Heart right ventricle (tissue), 16 donors: ENCODE data around the gene SLC51B. TPM values are rescaled to one million over a fixed set of nuclear protein-coding genes. Genes with fewer than 3 reads are reported as not detected.

Experiments
- ATAC-seq, 8 donors: fragments of 200-7000 bp; cut with Tn5 transposase; one replicate each; pipeline ENCODE4 v1.9.1; 2020; ENCODE audit warnings: mild to moderate bottlenecking in 8 of 8, moderate library complexity in 8 of 8, moderate number of reproducible peaks in 1 of 8
- DNase-seq, 2 donors: peaks; one replicate each; pipeline ENCODE4 v3.0.0-alpha.2; 2020
- H3K27ac ChIP-seq, 10 donors: fragments of 200-600 bp; sonication (generic) in 2 of 10; one replicate each; pipeline versions ENCODE4 v1.5.0 to v1.8.0; 2020 to 2022; ENCODE audit warnings: mild to moderate bottlenecking in 3 of 10
- H3K27me3 ChIP-seq, 7 donors: fragments of 200-600 bp; one replicate each; pipeline ENCODE4 v1.8.0; 2021 to 2022; ENCODE audit warnings: mild to moderate bottlenecking in 2 of 7
- H3K36me3 ChIP-seq, 9 donors: fragments of 200-600 bp; sonication (generic) in 1 of 9; one replicate each; pipeline versions ENCODE4 v1.5.0 to v1.8.0; 2020 to 2022; ENCODE audit warnings: mild to moderate bottlenecking in 2 of 9
- H3K4me1 ChIP-seq, 9 donors: fragments of 200-600 bp; sonication (generic) in 1 of 9; one replicate each; pipeline versions ENCODE4 v1.5.0 to v1.8.0; 2020 to 2022; ENCODE audit warnings: mild to moderate bottlenecking in 4 of 9
- H3K4me3 ChIP-seq, 10 donors: fragments of 200-600 bp; sonication (generic) in 2 of 10; one replicate each; pipeline versions ENCODE4 v1.5.0 to v1.8.0; 2020 to 2022; ENCODE audit warnings: mild to moderate bottlenecking in 7 of 10, moderate library complexity in 2 of 10
- H3K9me3 ChIP-seq, 11 donors: fragments of 200-600 bp in 10 of 11; sonication (generic) in 2 of 11; one replicate each; pipeline versions ENCODE4 v1.5.0 to v1.8.0; 2013 to 2022; ENCODE audit warnings: mild to moderate bottlenecking in 2 of 11, control low read depth in 1 of 11, moderate library complexity in 1 of 11
- WGBS, 2 donors: extraction: QIAGEN DNeasy Blood & Tissue Kit; methylation state at CpG; one replicate each; pipeline ENCODE4 v1.1.7; 2013; ENCODE audit warnings: inconsistent platforms in 1 of 2; 5-methylcytosine and 5-hydroxymethylcytosine counted together
- intact Hi-C, 10 donors: fragments of 100-400 bp; cut with DNase I; formaldehyde crosslinking; loops; one replicate each; pipeline versions ENCODE4 v1.11.1 to v1.14.2; 2022
- polyA plus RNA-seq, 2 donors: library from polyadenylated mRNA; stranded (reverse); fragments of 200-250 nt; gene quantifications; one replicate each; pipeline ENCODE4 v1.2.3, GENCODE V29; 2013
- total RNA-seq, 10 donors: library from RNA; stranded (reverse); fragmentation: NEBNext Ultra II Directional in 3 of 10; extraction: Animal tissue kit (Norgen Biotek cat#: 25700) in 3 of 10; gene quantifications; one replicate each; pipeline versions ENCODE4 v1.2.1 to v1.2.4, GENCODE V29; 2021 to 2023
- TF ChIP-seq, protein P1 (sequence below), 9 donors: fragments of 200-600 bp; sonication (generic) in 2 of 9; IDR thresholded peaks; one replicate each; pipeline versions ENCODE4 v1.5.0 to v1.8.0; 2021 to 2022; ENCODE audit warnings: antibody characterized with exemption in 9 of 9, mild to moderate bottlenecking in 5 of 9, moderate library complexity in 1 of 9
- donor health status: Arrhythmogenic right ventricular cardiomyopathy.
- donor health status: ischemic (EF 13 %, LVEDD 7.1; RV severe dilation, severe dysfunction).
- donor health status: healthy with polysubstance abuse.
- donor health status: DM: no; HTN: yes; CAD: no.
- donor health status: DM: no; HTN: no; CAD: no.
- donor health status: ischemic (EF 25% LVEDD 6.9; RV normal size, moderate dysfunction).
- donor health status: ischemic (EF 25% LVEDD 5.7; RV mildly dilated, moderate dysfunction).
- donor health status: healthy.
- donor health status: DM: yes; HTN: yes; CAD: no.
- donor health status: Ischemic cardiomyopathy.
- donor health status: ischemic (EF 35%, LVEDD 5.7; RV mildly dilated, moderate dysfunction).
- donor health status: nonischemic (EF 11% LVEDD 7.7; RV severe dilation, severe dysfunction).
- donor health status: DM: yes; HTN: yes; CAD: no.
- donor health status: PGD.
- donor health status: ischemic (EF 29% LVEDD 5.4; RV normal size, mild dysfunction).
- donor health status: nonischemic (EF 23%, LVEDD 6.1; RV moderate dilation, normal function).

SLC51B gene
- total and polyA plus RNA-seq, 12 donors: 0.43 TPM; not detected in 11

DNA sequence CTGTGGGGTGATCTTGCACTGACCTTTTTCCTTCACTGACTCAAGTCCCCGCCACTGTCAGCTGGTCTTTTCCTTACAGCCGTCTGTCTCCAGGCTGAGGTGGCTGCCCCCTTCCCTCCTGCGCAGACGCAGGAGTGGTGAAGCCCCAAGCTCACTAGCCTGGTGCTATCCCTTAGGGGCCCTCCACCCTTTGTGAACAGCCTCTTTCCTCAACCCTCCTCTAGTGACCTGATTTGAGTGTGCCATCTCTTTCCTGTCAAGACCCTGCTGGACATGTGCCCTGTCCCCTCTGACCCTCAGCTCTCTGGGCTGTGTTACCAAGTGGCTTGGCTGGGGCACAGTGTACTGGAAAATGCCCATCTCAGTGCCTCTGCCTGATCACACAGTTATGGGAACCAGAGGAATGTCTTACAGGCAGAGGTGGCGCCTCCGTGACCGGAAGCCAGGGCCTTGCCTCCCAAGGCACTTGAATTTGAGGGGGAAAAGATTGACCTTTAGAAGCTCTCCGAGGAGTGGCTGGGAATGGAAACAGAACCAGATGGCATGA, 40.1 kb downstream of the SLC51B start:
- H3K27me3 ChIP-seq: peaks cover 0 to 16% (median 0%) of the 10 kb centered on the region in 7 donors
- TF ChIP-seq, protein P1, sequence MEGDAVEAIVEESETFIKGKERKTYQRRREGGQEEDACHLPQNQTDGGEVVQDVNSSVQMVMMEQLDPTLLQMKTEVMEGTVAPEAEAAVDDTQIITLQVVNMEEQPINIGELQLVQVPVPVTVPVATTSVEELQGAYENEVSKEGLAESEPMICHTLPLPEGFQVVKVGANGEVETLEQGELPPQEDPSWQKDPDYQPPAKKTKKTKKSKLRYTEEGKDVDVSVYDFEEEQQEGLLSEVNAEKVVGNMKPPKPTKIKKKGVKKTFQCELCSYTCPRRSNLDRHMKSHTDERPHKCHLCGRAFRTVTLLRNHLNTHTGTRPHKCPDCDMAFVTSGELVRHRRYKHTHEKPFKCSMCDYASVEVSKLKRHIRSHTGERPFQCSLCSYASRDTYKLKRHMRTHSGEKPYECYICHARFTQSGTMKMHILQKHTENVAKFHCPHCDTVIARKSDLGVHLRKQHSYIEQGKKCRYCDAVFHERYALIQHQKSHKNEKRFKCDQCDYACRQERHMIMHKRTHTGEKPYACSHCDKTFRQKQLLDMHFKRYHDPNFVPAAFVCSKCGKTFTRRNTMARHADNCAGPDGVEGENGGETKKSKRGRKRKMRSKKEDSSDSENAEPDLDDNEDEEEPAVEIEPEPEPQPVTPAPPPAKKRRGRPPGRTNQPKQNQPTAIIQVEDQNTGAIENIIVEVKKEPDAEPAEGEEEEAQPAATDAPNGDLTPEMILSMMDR (IDR thresholded peaks at IDR 0.05): no peak
- H3K27ac ChIP-seq: peak overlapping the region in 9 of 10 donors; percentile 46 to 91 (median 64)
- no peak overlapping the region for H3K4me3 ChIP-seq
- peak in 1 of 8 donors; percentile 35 for ATAC-seq
- H3K9me3 ChIP-seq: no peaks in the 10 kb centered on the region
- H3K36me3 ChIP-seq: no peaks in the 10 kb centered on the region
- no peak for DNase-seq
- intact Hi-C loops: loop anchor here in 5 of 10 donors (5.0 to 10.0 kb wide), 3 partner anchors 33 to 53 kb away; no protein-coding TSS in a partner anchor
- WGBS, 2 donors: 56 to 70% methylated on average over 8 of the region's 8 CpGs
- H3K4me1 ChIP-seq: peaks cover 14 to 96% (median 62%) of the 10 kb centered on the region in 9 donors

DNA sequence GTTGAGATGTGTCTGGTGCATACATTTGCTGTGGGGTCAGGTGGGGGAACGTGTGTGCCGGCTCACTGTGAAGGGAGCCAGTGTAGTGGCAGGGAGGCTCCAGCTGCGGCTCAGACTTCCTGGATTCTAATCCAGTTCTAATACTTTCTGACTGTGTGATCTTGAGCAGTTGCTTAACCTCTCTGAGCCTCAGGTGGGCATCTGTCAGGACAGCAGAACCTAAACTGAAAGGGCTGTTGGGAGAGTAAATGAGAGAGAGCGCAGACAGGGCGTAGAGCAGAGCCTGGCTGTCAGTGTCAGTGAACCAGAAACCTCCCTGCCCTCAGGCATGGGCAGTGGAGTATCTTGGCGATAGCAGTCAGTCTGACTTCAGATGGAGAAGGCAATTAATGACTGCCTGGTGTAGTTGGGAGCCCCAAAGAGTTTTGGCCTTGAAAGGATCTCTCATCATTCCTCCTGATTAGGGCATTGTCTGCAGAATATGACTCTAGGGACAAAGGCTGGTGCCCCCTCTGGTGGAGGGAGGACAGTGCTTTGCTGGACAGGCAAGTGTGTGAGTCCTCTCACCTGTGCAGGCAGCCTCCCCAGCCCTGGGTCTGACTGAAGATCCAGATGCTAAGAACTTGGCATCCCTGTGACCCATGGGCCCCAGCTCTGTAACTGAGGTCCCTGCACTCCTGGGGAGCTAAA, 40.9 kb downstream of the SLC51B start:
- 80 to 86% methylated on average over 6 of the region's 6 CpGs for WGBS, 2 donors
- intact Hi-C loops: loop anchor here in 5 of 10 donors (5.0 to 10.0 kb wide), 3 partner anchors 34 to 54 kb away; no protein-coding TSS in a partner anchor
- no peak for ATAC-seq
- Histone ChIP-seq H3K36me3 (no peaks in the 10 kb centered on the region), H3K27ac (peak overlapping the region in 8 of 10 donors; percentile 76 to 94 (median 88)), H3K4me3 (no peak overlapping the region), H3K9me3 (no peaks in the 10 kb centered on the region), H3K27me3 (peaks cover 0 to 12% (median 0%) of the 10 kb centered on the region in 7 donors), H3K4me1 (peaks cover 14 to 90% (median 62%) of the 10 kb centered on the region in 9 donors)
- TF ChIP-seq, protein P1 (IDR thresholded peaks at IDR 0.05): peak in 6 of 9 donors; percentile 35 to 53 (median 40)
- DNase-seq: no peak

DNA sequence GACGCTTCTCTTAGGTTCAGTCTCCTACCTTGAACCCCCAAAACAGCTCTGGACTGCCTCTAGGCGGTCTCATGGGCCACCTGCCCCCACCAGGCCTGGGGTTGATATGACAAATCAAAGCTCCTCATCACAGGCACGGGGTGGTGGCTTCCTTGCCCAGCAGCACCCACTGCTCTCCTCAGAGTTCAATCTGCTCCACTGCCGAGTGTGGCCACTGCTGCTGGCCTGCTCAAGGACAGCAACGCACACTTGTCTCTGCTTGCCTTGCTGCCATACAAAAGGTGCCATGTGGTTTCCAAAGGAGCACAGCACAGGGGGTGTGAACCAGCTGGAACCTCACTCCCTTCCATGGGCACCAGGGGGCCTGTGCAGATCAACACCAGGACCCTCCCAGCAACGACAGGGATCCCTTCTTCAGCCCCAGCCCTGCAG, 41.5 kb downstream of the SLC51B start:
- H3K9me3 ChIP-seq: no peaks in the 10 kb centered on the region
- DNase-seq (no peak), ATAC-seq (no peak)
- intact Hi-C loops: loop anchor here in 5 of 10 donors (5.0 to 10.0 kb wide), 3 partner anchors 34 to 54 kb away; no protein-coding TSS in a partner anchor
- no peaks in the 10 kb centered on the region for H3K36me3 ChIP-seq
- TF ChIP-seq, protein P1 (IDR thresholded peaks at IDR 0.05): peak in 2 of 9 donors; percentile 0 to 4
- H3K27ac ChIP-seq: peak overlapping the region in 9 of 10 donors; percentile 76 to 94 (median 88)
- H3K27me3 ChIP-seq: peaks cover 0 to 12% (median 0%) of the 10 kb centered on the region in 7 donors
- WGBS, 2 donors: 67 to 68% methylated on average over 6 of the region's 6 CpGs
- no peak overlapping the region for H3K4me3 ChIP-seq
- peaks cover 14 to 89% (median 62%) of the 10 kb centered on the region in 9 donors for H3K4me1 ChIP-seq

DNA sequence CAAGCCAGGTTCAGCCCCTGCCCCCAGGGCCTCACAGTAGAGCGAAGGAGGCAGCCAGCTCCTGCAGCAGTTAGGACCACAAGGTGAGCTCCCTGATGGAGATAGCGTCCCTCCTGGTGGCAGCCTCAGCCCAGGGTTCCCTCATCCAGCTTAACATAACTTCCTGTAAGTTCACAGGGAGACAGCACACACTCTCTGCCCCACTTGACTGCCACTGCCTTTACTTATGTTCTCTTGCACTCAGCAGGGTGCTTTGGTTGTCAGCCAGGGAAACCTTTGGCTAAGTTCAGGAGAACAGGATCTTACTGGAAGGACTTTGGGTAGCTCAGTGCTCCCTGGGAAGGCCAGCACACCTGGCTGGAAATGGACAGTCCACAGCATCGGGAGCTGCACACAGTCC, 42.2 kb downstream of the SLC51B start:
- intact Hi-C loops: loop anchor here in 5 of 10 donors (5.0 to 10.0 kb wide), 3 partner anchors 35 to 55 kb away; no protein-coding TSS in a partner anchor
- peak in 3 of 8 donors; percentile 0 to 16 (median 2) for ATAC-seq
- H3K4me3 ChIP-seq: no peak overlapping the region
- TF ChIP-seq, protein P1 (IDR thresholded peaks at IDR 0.05): no peak
- H3K27ac ChIP-seq: peak overlapping the region; percentile 76 to 94 (median 90)
- no peaks in the 10 kb centered on the region for H3K36me3 ChIP-seq
- 66 to 70% methylated on average over 3 of the region's 3 CpGs for WGBS, 2 donors
- H3K4me1 ChIP-seq: peaks cover 11 to 89% (median 61%) of the 10 kb centered on the region in 9 donors
- no peaks in the 10 kb centered on the region for H3K9me3 ChIP-seq
- H3K27me3 ChIP-seq: peaks cover 0 to 10% (median 0%) of the 10 kb centered on the region in 7 donors
- no peak for DNase-seq
